Activated naive CD4-positive, alpha-beta T cell treated with anti-CD3 and anti-CD28 coated beads, Interleukin-2, amount 50 U/mL, for 72 hours (primary cell): Measurements from ENCODE around the gene DAPP1. TPM values are rescaled to one million over a fixed set of nuclear protein-coding genes. Genes with fewer than 3 reads are reported as not detected.
A peak's percentile ranks its signal among the peaks of the same experiment; 100 is the strongest.
"Not testable (repeated sequence)": the region's sequence is repeated elsewhere in the genome, so short reads cannot be mapped to it uniquely, and the experiment has no call there.

ENCODE experiments used
- ATAC-seq, 2 donors: fragments of 150-1000 bp; cut with Tn5 transposase; 2 replicates each; pipeline ENCODE4 v1.10.0; 2021; ENCODE audit warnings: mild to moderate bottlenecking in 2 of 2, moderate library complexity in 2 of 2
- DNase-seq, 2 donors: peaks; one replicate each; pipeline ENCODE4 v3.0.0; 2021 to 2022; ENCODE audit warnings: low spot score in 2 of 2
- H3K27ac Mint-ChIP-seq, 2 donors: one replicate each; pipeline ENCODE4 v1.8.0; 2022; ENCODE audit warnings: mild to moderate bottlenecking in 2 of 2, mixed read lengths in 2 of 2
- H3K36me3 Mint-ChIP-seq, 2 donors: one replicate each; pipeline ENCODE4 v1.8.0; 2022; ENCODE audit warnings: mixed read lengths in 2 of 2
- H3K9me3 Mint-ChIP-seq, 2 donors: one replicate each; pipeline ENCODE4 v1.8.0; 2022; ENCODE audit warnings: mixed read lengths in 2 of 2
- total RNA-seq, 2 donors: library from RNA; stranded (reverse); gene quantifications; one replicate each; pipeline ENCODE4 v1.2.3, GENCODE V29; 2022

Gene DAPP1
- total RNA-seq, 2 donors from 2014 or later = 43.3 to 66.9 TPM

- H3K9me3 Mint-ChIP-seq = peaks cover 0 to 9% of the 10 kb centered on the region in 2 donors
- peaks cover 16 to 43% of the 10 kb centered on the region in 2 donors for H3K36me3 Mint-ChIP-seq
- H3K27ac Mint-ChIP-seq = peak overlapping the region; percentile 81 to 94
- ATAC-seq = no peak
- DNase-seq = no peak
Measured at GRCh38 chr4:99817309-99817890, 773 bp downstream of the DAPP1 start.

GRCh38 chr4:99818661-99819060 is 2.0 kb downstream of the DAPP1 start:
- no peak for DNase-seq
- no peaks in the 10 kb centered on the region for H3K9me3 Mint-ChIP-seq
- ATAC-seq = no peak
- H3K36me3 Mint-ChIP-seq = peaks cover 16 to 52% of the 10 kb centered on the region in 2 donors
- H3K27ac Mint-ChIP-seq = no peak overlapping the region

- H3K27ac Mint-ChIP-seq = no peak overlapping the region
- DNase-seq (no peak), ATAC-seq (peak in 1 of 2 donors; percentile 65)
- H3K36me3 Mint-ChIP-seq = peaks cover 21 to 73% of the 10 kb centered on the region in 2 donors
- no peaks in the 10 kb centered on the region for H3K9me3 Mint-ChIP-seq
Measured at GRCh38 chr4:99821918-99822503, 5.4 kb downstream of the DAPP1 start.

GRCh38 chr4:99822734-99823133 is 6.1 kb downstream of the DAPP1 start:
- DNase-seq (no peak), ATAC-seq (no peak)
- Mint-ChIP-seq H3K36me3 (peaks cover 15 to 67% of the 10 kb centered on the region in 2 donors), H3K27ac (no peak overlapping the region), H3K9me3 (no peaks in the 10 kb centered on the region)

GRCh38 chr4:99824070-99824599 is 7.5 kb downstream of the DAPP1 start:
- DNase-seq (no peak), ATAC-seq (peak; percentile 26 to 75)
- H3K27ac Mint-ChIP-seq = peak overlapping the region in 1 of 2 donors; percentile 5
- H3K9me3 Mint-ChIP-seq = no peaks in the 10 kb centered on the region
- peaks cover 9 to 57% of the 10 kb centered on the region in 2 donors for H3K36me3 Mint-ChIP-seq

GRCh38 chr4:99825272-99825671 is 8.6 kb downstream of the DAPP1 start:
- H3K36me3 Mint-ChIP-seq = peaks cover 9 to 47% of the 10 kb centered on the region in 2 donors
- peak overlapping the region; percentile 5 to 15 for H3K27ac Mint-ChIP-seq
- no peak for ATAC-seq
- H3K9me3 Mint-ChIP-seq = no peaks in the 10 kb centered on the region
- no peak for DNase-seq

- Mint-ChIP-seq H3K27ac (no peak overlapping the region), H3K9me3 (no peaks in the 10 kb centered on the region), H3K36me3 (peaks cover 9 to 47% of the 10 kb centered on the region in 2 donors)
- ATAC-seq (no peak), DNase-seq (no peak)
Measured at GRCh38 chr4:99826016-99826415, 9.4 kb downstream of the DAPP1 start.

GRCh38 chr4:99827454-99827853 is 10.8 kb downstream of the DAPP1 start:
- no peak overlapping the region for H3K27ac Mint-ChIP-seq
- no peak for DNase-seq
- ATAC-seq = peak in 1 of 2 donors; percentile 56

GRCh38 chr4:99827857-99828256 is 11.2 kb downstream of the DAPP1 start:
- Mint-ChIP-seq H3K9me3 (no peaks in the 10 kb centered on the region), H3K36me3 (peaks cover 9 to 38% of the 10 kb centered on the region in 2 donors), H3K27ac (no peak overlapping the region)
- no peak for DNase-seq
- ATAC-seq = peak in 1 of 2 donors; percentile 32

More at GRCh38 chr4:99827454-99827853, 10.8 kb downstream of the DAPP1 start:
- Mint-ChIP-seq H3K36me3 (peaks cover 9 to 42% of the 10 kb centered on the region in 2 donors), H3K9me3 (no peaks in the 10 kb centered on the region)

- no peak for DNase-seq
- no peak for ATAC-seq
- H3K36me3 Mint-ChIP-seq = peaks cover 9 to 34% of the 10 kb centered on the region in 2 donors
- no peak overlapping the region for H3K27ac Mint-ChIP-seq
- no peaks in the 10 kb centered on the region for H3K9me3 Mint-ChIP-seq
Measured at GRCh38 chr4:99828477-99828876, 11.8 kb downstream of the DAPP1 start.

GRCh38 chr4:99830051-99830450 is 13.4 kb downstream of the DAPP1 start:
- H3K9me3 Mint-ChIP-seq, H3K27ac Mint-ChIP-seq, DNase-seq, ATAC-seq: not testable (repeated sequence)
- peaks cover 6 to 20% of the 10 kb centered on the region in 2 donors for H3K36me3 Mint-ChIP-seq

- Mint-ChIP-seq H3K36me3 (peaks cover 19 to 29% of the 10 kb centered on the region in 2 donors), H3K9me3 (no peaks in the 10 kb centered on the region), H3K27ac (no peak overlapping the region)
- DNase-seq (no peak), ATAC-seq (no peak)
Measured at GRCh38 chr4:99832321-99832720, 15.7 kb downstream of the DAPP1 start.

GRCh38 chr4:99832758-99833157 is 16.1 kb downstream of the DAPP1 start:
- no peak for DNase-seq
- no peak overlapping the region for H3K27ac Mint-ChIP-seq
- no peak for ATAC-seq
- H3K9me3 Mint-ChIP-seq = no peaks in the 10 kb centered on the region
- H3K36me3 Mint-ChIP-seq = peaks cover 19 to 29% of the 10 kb centered on the region in 2 donors

- ATAC-seq (no peak), DNase-seq (no peak)
- Mint-ChIP-seq H3K27ac (peak overlapping the region in 1 of 2 donors; percentile 35), H3K36me3 (peaks cover 23 to 32% of the 10 kb centered on the region in 2 donors), H3K9me3 (no peaks in the 10 kb centered on the region)
Measured at GRCh38 chr4:99833756-99834155, 17.1 kb downstream of the DAPP1 start.

- DNase-seq = no peak
Measured at GRCh38 chr4:99834569-99834968, 17.9 kb downstream of the DAPP1 start.

GRCh38 chr4:99835942-99836341 is 19.3 kb downstream of the DAPP1 start:
- no peak for DNase-seq
- peak overlapping the region in 1 of 2 donors; percentile 48 for H3K27ac Mint-ChIP-seq
- H3K36me3 Mint-ChIP-seq = peaks cover 27 to 52% of the 10 kb centered on the region in 2 donors
- no peak for ATAC-seq
- no peaks in the 10 kb centered on the region for H3K9me3 Mint-ChIP-seq

More at GRCh38 chr4:99834569-99834968, 17.9 kb downstream of the DAPP1 start:
- no peak for ATAC-seq
- Mint-ChIP-seq H3K36me3 (peaks cover 27 to 40% of the 10 kb centered on the region in 2 donors), H3K9me3 (no peaks in the 10 kb centered on the region), H3K27ac (no peak overlapping the region)

- DNase-seq (no peak), ATAC-seq (no peak)
- Mint-ChIP-seq H3K9me3 (peaks cover 0 to 7% of the 10 kb centered on the region in 2 donors), H3K27ac (peak overlapping the region in 1 of 2 donors; percentile 61), H3K36me3 (peaks cover 41 to 75% of the 10 kb centered on the region in 2 donors)
Measured at GRCh38 chr4:99838927-99839326, 22.3 kb downstream of the DAPP1 start.
